NCI-H2227 treated with DMSO at 0.1 percent for 48 hours (cell line): ENCODE data around the gene SMPD2.

Experiments used
- DNase-seq: peaks from one replicate; lab custom pipeline; 2025; lab: John Stamatoyannopoulos, UW

The SMPD2 gene

GRCh38 chr6:109447087-109447486 lies 6.6 kb downstream of the SMPD2 start:
- DNase-seq: no peak

- no peak for DNase-seq
Observed at GRCh38 chr6:109447878-109448555, 7.5 kb downstream of the SMPD2 start.

- DNase-seq: no peak
Observed at GRCh38 chr6:109448615-109449014, 8.1 kb downstream of the SMPD2 start.

- no peak for DNase-seq
Observed at GRCh38 chr6:109449064-109449794, 8.7 kb downstream of the SMPD2 start.

- no peak for DNase-seq
Observed at GRCh38 chr6:109449795-109450673, 9.5 kb downstream of the SMPD2 start.

- DNase-seq: no peak
Observed at GRCh38 chr6:109450801-109451200, 10.3 kb downstream of the SMPD2 start.

- no peak for DNase-seq
Observed at GRCh38 chr6:109451376-109451775, 10.9 kb downstream of the SMPD2 start.

- no peak for DNase-seq
Observed at GRCh38 chr6:109452181-109452580, 11.7 kb downstream of the SMPD2 start.

GRCh38 chr6:109453156-109453555 lies 12.6 kb downstream of the SMPD2 start:
- DNase-seq: no peak

- DNase-seq: no peak
Observed at GRCh38 chr6:109453594-109454495, 13.3 kb downstream of the SMPD2 start.

- DNase-seq: no peak
Observed at GRCh38 chr6:109454496-109455436, 14.2 kb downstream of the SMPD2 start.

GRCh38 chr6:109455437-109456110 lies 15.1 kb downstream of the SMPD2 start, which contains the start of gene MICAL1:
TSS of gene MICAL1 (minus strand) at chr6:109455772. CDS start at chr6:109454196, 1,576 bp downstream.
- peak; percentile 26 for DNase-seq

GRCh38 chr6:109456111-109456583 lies 15.6 kb downstream of the SMPD2 start:
- no peak for DNase-seq

GRCh38 chr6:109456710-109457561 lies 16.4 kb downstream of the SMPD2 start:
- DNase-seq: no peak

GRCh38 chr6:109457562-109457996 lies 17.1 kb downstream of the SMPD2 start:
- no peak for DNase-seq

- no peak for DNase-seq
Observed at GRCh38 chr6:109458774-109459531, 18.4 kb downstream of the SMPD2 start.

GRCh38 chr6:109460161-109460829 lies 19.8 kb downstream of the SMPD2 start:
- DNase-seq: no peak
